HepG2 (cell line): ENCODE data around the gene LIF. TPM values are rescaled to one million over a fixed set of nuclear protein-coding genes. Genes with fewer than 3 reads are reported as not detected.

Source experiments
- AGO1 ChIP-seq: fragments of 200-400 bp; formaldehyde crosslinking; IDR thresholded peaks from 2 replicates; pipeline ENCODE4 v1.6.1; 2017; ENCODE audit warnings: mild to moderate bottlenecking, low read depth, low read length, moderate library complexity; ENCODE audit not compliant: poor library complexity, severe bottlenecking
- ARNT2 ChIP-seq: sonication (generic); formaldehyde crosslinking; IDR thresholded peaks from 2 replicates; pipeline ENCODE4 v1.8.0; 2022; ENCODE audit warnings: mild to moderate bottlenecking, low read depth, missing genetic modification reagents, moderate library complexity
- IRX3 ChIP-seq: sonication (generic); formaldehyde crosslinking; IDR thresholded peaks from 2 replicates; pipeline ENCODE4 v1.8.1; 2023; ENCODE audit warnings: mild to moderate bottlenecking, low read depth, missing genetic modification reagents, borderline replicate concordance
- KAT8 ChIP-seq: IDR thresholded peaks from 2 replicates; pipeline ENCODE4 v1.6.1; 2016; ENCODE audit warnings: missing genetic modification reagents, missing compliant biosample characterization
- KDM3A ChIP-seq: IDR thresholded peaks from 2 replicates; pipeline ENCODE4 v1.6.1; 2018; ENCODE audit warnings: low read depth, missing compliant biosample characterization
- SOX13 ChIP-seq, 3 experiments: fragments of 450-650 bp in 1 of 3; sonication (generic) in 1 of 3; formaldehyde crosslinking in 1 of 3; IDR thresholded peaks in 2 of 3; conservative IDR thresholded peaks in 1 of 3; 2 replicates each; pipeline versions ENCODE4 v1.5.0 to v1.6.1; 2016 to 2020; ENCODE audit warnings: antibody characterized with exemption in 1 of 3, mild to moderate bottlenecking in 1 of 3, missing compliant biosample characterization in 1 of 3, missing genetic modification reagents in 1 of 3, moderate library complexity in 1 of 3
- TCF7L2 ChIP-seq: IDR thresholded peaks from 2 replicates; pipeline ENCODE4 v1.6.1; 2011; ENCODE audit warnings: mild to moderate bottlenecking, low read depth, low read length, moderate library complexity
- ZC3H4 ChIP-seq: sonication (generic); formaldehyde crosslinking; IDR thresholded peaks from 2 replicates; pipeline ENCODE4 v1.4.0; 2020; ENCODE audit warnings: missing genetic modification reagents, borderline replicate concordance
- ZNF124 ChIP-seq: sonication (generic); formaldehyde crosslinking; IDR thresholded peaks from 2 replicates; pipeline ENCODE4 v1.4.0; 2020; ENCODE audit warnings: missing genetic modification reagents
- ZNF136 ChIP-seq: sonication (generic); formaldehyde crosslinking; IDR thresholded peaks from 2 replicates; pipeline ENCODE4 v1.8.1; 2022; ENCODE audit warnings: low read depth, mild to moderate bottlenecking, moderate library complexity, missing genetic modification reagents
- ZNF235 ChIP-seq: sonication (generic); formaldehyde crosslinking; IDR thresholded peaks from 2 replicates; pipeline ENCODE4 v1.8.1; 2023; ENCODE audit warnings: mild to moderate bottlenecking, missing genetic modification reagents, borderline replicate concordance
- ZNF550 ChIP-seq: sonication (generic); formaldehyde crosslinking; IDR thresholded peaks from 2 replicates; pipeline ENCODE4 v1.4.0; 2020; ENCODE audit warnings: mild to moderate bottlenecking, missing genetic modification reagents, borderline replicate concordance
- ZNF598 ChIP-seq: sonication (generic); formaldehyde crosslinking; IDR thresholded peaks from 2 replicates; pipeline ENCODE4 v1.5.1; 2020; ENCODE audit warnings: mild to moderate bottlenecking, missing genetic modification reagents, borderline replicate concordance
- ZNF775 ChIP-seq: sonication (generic); formaldehyde crosslinking; IDR thresholded peaks from 2 replicates; pipeline ENCODE4 v1.4.0; 2020; ENCODE audit warnings: missing genetic modification reagents, mild to moderate bottlenecking, moderate library complexity, borderline replicate concordance
- polyA plus RNA-seq, 8 experiments: library from polyadenylated mRNA; depleted of rRNA in 3 of 8; stranded (reverse) in 7 of 8; unstranded in 1 of 8; fragments of >200 nt; fragmentation: Illumina TruSeq in 4 of 8; extraction: Trizol in 4 of 8; gene quantifications; 2 replicates each; pipeline versions ENCODE4 v1.2.1 to v1.2.3, GENCODE V29; 2011 to 2016; ENCODE audit warnings: low read depth in 4 of 8, missing spikeins in 1 of 8, mixed read lengths in 1 of 8; ENCODE audit not compliant: insufficient read depth in 1 of 8
- total RNA-seq, 5 experiments: library from RNA; depleted of rRNA; stranded (reverse); fragments of >200 nt; fragmentation: Illumina TruSeq; extraction: Trizol; gene quantifications; 2 replicates each; pipeline ENCODE4 v1.2.3, GENCODE V29; 2016; ENCODE audit warnings: low read depth in 1 of 5
- TF ChIP-seq, protein P1 (sequence below): sonication (generic); formaldehyde crosslinking; IDR thresholded peaks from 2 replicates; pipeline ENCODE4 v1.4.0; 2020; ENCODE audit warnings: missing genetic modification reagents
- TF ChIP-seq, protein P2 (sequence below): IDR thresholded peaks from 2 replicates; pipeline ENCODE4 v1.6.1; 2012; ENCODE audit warnings: low read length, improper control_type of control experiment
- TF ChIP-seq, protein P3 (sequence below): sonication (generic); formaldehyde crosslinking; conservative IDR thresholded peaks from 2 replicates; pipeline ENCODE4 v1.8.0; 2022; ENCODE audit warnings: mild to moderate bottlenecking, moderate library complexity, missing genetic modification reagents
- TF ChIP-seq, protein P4 (sequence below): sonication (generic); formaldehyde crosslinking; IDR thresholded peaks from 2 replicates; pipeline ENCODE4 v1.8.1; 2023; ENCODE audit warnings: missing genetic modification reagents, mild to moderate bottlenecking, borderline replicate concordance

LIF gene
- total and polyA plus RNA-seq, 2 of the 13 experiments (the other 11 are each of a cell fraction or from before 2014, with no cell fraction given): 3.6 to 8.5 TPM

DNA sequence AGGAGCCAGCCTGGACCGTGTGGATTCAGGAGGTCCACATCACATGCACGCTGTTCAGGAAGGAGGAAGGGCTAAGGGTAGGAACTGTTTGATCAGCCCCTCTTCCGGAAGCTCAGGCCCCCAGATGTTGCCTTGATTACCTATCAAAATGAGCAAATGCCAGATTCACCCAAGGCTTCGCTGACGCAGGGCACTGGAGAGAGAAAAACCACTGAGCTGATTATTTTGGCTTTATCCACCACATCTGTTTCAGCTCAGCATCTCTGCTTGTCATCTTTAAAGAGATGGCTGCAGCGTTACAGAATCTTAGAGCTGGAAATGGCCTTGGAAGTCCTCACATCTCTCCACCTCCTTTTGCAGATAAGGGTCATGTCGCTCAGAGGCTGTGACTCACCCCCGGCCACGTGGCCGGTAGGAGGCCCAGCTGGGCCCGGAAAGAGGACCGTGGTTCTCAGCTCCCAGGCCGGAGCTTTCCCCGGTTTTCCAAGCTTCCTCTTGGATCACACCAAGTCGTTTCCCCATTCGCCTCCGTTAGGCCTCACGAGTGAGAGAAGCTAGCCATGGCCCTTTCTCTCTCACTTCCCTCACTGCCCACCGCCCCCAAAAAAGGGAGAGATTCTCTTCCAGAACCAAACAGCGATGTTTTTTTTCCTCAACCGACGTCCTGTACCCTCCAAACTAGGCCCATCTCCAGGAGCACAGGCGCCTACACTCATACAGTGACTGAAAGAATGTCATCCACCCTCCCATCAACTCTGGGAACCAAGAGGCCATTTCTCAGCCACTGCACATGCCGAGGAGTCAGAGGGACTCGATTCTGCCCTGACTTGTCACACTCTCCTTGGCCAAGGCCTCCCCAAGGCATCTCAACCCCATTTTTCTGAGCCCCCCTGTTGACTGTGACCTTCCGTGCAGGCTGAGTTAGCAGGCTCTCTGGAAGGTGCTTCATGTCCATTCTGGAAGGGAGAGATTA, 37.6 kb downstream of the LIF start (continued):
- TF ChIP-seq ZNF136 (no peak), ZNF598 (no peak), KAT8 (CRISPR knock-in tag) (peak; percentile 70), ZNF235 (CRISPR knock-in tag) (no peak), KDM3A (CRISPR knock-in tag) (no peak), ZC3H4 (CRISPR knock-in tag) (no peak; the same call in 1 of the 2 replicates), AGO1 (no peak), ZNF775 (no peak), IRX3 (CRISPR knock-in tag) (no peak), SOX13 (IDR thresholded peaks at IDR 0.05) (no peak), SOX13 (CRISPR knock-in tag; conservative IDR thresholded peaks at IDR 0.05 in 1 of 2, IDR thresholded peaks at IDR 0.05 in 1 of 2) (peak in 1 of 2 experiments; percentile 9; a peak in 1 of 4 replicates), TCF7L2 (no peak), ZNF124 (CRISPR knock-in tag) (no peak), ARNT2 (CRISPR knock-in tag) (peak; percentile 52; the same call in 1 of the 2 replicates), ZNF550 (CRISPR knock-in tag) (no peak)
- TF ChIP-seq, protein P1, sequence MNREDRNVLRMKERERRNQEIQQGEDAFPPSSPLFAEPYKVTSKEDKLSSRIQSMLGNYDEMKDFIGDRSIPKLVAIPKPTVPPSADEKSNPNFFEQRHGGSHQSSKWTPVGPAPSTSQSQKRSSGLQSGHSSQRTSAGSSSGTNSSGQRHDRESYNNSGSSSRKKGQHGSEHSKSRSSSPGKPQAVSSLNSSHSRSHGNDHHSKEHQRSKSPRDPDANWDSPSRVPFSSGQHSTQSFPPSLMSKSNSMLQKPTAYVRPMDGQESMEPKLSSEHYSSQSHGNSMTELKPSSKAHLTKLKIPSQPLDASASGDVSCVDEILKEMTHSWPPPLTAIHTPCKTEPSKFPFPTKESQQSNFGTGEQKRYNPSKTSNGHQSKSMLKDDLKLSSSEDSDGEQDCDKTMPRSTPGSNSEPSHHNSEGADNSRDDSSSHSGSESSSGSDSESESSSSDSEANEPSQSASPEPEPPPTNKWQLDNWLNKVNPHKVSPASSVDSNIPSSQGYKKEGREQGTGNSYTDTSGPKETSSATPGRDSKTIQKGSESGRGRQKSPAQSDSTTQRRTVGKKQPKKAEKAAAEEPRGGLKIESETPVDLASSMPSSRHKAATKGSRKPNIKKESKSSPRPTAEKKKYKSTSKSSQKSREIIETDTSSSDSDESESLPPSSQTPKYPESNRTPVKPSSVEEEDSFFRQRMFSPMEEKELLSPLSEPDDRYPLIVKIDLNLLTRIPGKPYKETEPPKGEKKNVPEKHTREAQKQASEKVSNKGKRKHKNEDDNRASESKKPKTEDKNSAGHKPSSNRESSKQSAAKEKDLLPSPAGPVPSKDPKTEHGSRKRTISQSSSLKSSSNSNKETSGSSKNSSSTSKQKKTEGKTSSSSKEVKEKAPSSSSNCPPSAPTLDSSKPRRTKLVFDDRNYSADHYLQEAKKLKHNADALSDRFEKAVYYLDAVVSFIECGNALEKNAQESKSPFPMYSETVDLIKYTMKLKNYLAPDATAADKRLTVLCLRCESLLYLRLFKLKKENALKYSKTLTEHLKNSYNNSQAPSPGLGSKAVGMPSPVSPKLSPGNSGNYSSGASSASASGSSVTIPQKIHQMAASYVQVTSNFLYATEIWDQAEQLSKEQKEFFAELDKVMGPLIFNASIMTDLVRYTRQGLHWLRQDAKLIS (CRISPR knock-in tag): no peak
- TF ChIP-seq, protein P2, sequence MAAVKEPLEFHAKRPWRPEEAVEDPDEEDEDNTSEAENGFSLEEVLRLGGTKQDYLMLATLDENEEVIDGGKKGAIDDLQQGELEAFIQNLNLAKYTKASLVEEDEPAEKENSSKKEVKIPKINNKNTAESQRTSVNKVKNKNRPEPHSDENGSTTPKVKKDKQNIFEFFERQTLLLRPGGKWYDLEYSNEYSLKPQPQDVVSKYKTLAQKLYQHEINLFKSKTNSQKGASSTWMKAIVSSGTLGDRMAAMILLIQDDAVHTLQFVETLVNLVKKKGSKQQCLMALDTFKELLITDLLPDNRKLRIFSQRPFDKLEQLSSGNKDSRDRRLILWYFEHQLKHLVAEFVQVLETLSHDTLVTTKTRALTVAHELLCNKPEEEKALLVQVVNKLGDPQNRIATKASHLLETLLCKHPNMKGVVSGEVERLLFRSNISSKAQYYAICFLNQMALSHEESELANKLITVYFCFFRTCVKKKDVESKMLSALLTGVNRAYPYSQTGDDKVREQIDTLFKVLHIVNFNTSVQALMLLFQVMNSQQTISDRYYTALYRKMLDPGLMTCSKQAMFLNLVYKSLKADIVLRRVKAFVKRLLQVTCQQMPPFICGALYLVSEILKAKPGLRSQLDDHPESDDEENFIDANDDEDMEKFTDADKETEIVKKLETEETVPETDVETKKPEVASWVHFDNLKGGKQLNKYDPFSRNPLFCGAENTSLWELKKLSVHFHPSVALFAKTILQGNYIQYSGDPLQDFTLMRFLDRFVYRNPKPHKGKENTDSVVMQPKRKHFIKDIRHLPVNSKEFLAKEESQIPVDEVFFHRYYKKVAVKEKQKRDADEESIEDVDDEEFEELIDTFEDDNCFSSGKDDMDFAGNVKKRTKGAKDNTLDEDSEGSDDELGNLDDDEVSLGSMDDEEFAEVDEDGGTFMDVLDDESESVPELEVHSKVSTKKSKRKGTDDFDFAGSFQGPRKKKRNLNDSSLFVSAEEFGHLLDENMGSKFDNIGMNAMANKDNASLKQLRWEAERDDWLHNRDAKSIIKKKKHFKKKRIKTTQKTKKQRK: no peak
- TF ChIP-seq, protein P3, sequence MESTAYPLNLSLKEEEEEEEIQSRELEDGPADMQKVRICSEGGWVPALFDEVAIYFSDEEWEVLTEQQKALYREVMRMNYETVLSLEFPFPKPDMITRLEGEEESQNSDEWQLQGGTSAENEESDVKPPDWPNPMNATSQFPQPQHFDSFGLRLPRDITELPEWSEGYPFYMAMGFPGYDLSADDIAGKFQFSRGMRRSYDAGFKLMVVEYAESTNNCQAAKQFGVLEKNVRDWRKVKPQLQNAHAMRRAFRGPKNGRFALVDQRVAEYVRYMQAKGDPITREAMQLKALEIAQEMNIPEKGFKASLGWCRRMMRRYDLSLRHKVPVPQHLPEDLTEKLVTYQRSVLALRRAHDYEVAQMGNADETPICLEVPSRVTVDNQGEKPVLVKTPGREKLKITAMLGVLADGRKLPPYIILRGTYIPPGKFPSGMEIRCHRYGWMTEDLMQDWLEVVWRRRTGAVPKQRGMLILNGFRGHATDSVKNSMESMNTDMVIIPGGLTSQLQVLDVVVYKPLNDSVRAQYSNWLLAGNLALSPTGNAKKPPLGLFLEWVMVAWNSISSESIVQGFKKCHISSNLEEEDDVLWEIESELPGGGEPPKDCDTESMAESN: 0 out of 2 replicates have a peak, but pooled peaks have one; percentile 55
- TF ChIP-seq, protein P4, sequence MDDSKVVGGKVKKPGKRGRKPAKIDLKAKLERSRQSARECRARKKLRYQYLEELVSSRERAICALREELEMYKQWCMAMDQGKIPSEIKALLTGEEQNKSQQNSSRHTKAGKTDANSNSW: no peak
